ENCODE measurements around the gene APLF. TPM values are rescaled to one million over a fixed set of nuclear protein-coding genes. Genes with fewer than 3 reads are reported as not detected.
"Not testable (repeated sequence)": the region's sequence is repeated elsewhere in the genome, so short reads cannot be mapped to it uniquely, and the experiment has no call there.

The APLF gene
- total RNA-seq, 2 experiments from 2014 or later: 2.9 to 3.5 TPM

- ATAC-seq (no peak), DNase-seq (no peak)
- Mint-ChIP-seq H3K9me3 (no peaks in the 10 kb centered on the region), H3K27ac (no peak overlapping the region), H3K27me3 (no peaks in the 10 kb centered on the region), H3K4me1 (ENCODE audit: low read depth) (no peaks in the 10 kb centered on the region), H3K36me3 (ENCODE audit: low read depth) (peaks cover 3% of the 10 kb centered on the region), H3K4me3 (no peak overlapping the region)
- intact Hi-C loops (cut with micrococcal nuclease): no loop called here
- TF ChIP-seq, protein P1, sequence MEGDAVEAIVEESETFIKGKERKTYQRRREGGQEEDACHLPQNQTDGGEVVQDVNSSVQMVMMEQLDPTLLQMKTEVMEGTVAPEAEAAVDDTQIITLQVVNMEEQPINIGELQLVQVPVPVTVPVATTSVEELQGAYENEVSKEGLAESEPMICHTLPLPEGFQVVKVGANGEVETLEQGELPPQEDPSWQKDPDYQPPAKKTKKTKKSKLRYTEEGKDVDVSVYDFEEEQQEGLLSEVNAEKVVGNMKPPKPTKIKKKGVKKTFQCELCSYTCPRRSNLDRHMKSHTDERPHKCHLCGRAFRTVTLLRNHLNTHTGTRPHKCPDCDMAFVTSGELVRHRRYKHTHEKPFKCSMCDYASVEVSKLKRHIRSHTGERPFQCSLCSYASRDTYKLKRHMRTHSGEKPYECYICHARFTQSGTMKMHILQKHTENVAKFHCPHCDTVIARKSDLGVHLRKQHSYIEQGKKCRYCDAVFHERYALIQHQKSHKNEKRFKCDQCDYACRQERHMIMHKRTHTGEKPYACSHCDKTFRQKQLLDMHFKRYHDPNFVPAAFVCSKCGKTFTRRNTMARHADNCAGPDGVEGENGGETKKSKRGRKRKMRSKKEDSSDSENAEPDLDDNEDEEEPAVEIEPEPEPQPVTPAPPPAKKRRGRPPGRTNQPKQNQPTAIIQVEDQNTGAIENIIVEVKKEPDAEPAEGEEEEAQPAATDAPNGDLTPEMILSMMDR (IDR thresholded peaks at IDR 0.05): no peak
- POLR2A ChIA-PET: interaction anchor here (0.6 kb wide), 1 partner anchor 452 kb away, joined by 3 read pairs; no protein-coding TSS in a partner anchor
- CTCF ChIA-PET: interaction anchor here (0.9 kb wide), 1 partner anchor 318 kb away, joined by 3 read pairs; no protein-coding TSS in a partner anchor
Observed at GRCh38 chr2:68537011-68537410, 69.6 kb downstream of the APLF start.

- POLR2A ChIA-PET: no interaction called here
- intact Hi-C loops (cut with micrococcal nuclease): no loop called here
- DNase-seq: no peak
- H3K27me3 Mint-ChIP-seq: no peaks in the 10 kb centered on the region
- no peaks in the 10 kb centered on the region for H3K4me1 Mint-ChIP-seq (ENCODE audit: low read depth)
- no peak for ATAC-seq
- CTCF ChIA-PET: no interaction called here
- peaks cover 3% of the 10 kb centered on the region for H3K36me3 Mint-ChIP-seq (ENCODE audit: low read depth)
- no peaks in the 10 kb centered on the region for H3K9me3 Mint-ChIP-seq
- H3K27ac Mint-ChIP-seq: no peak overlapping the region
- TF ChIP-seq, protein P1 (IDR thresholded peaks at IDR 0.05): no peak
- no peak overlapping the region for H3K4me3 Mint-ChIP-seq
Observed at GRCh38 chr2:68537809-68538208, 70.4 kb downstream of the APLF start.

- H3K4me3 Mint-ChIP-seq: no peak overlapping the region
- POLR2A ChIA-PET: no interaction called here
- H3K27me3 Mint-ChIP-seq: no peaks in the 10 kb centered on the region
- no peaks in the 10 kb centered on the region for H3K9me3 Mint-ChIP-seq
- no peaks in the 10 kb centered on the region for H3K4me1 Mint-ChIP-seq (ENCODE audit: low read depth)
- intact Hi-C loops (cut with micrococcal nuclease): no loop called here
- CTCF ChIA-PET: no interaction called here
- no peak for ATAC-seq
- TF ChIP-seq, protein P1 (IDR thresholded peaks at IDR 0.05): no peak
- DNase-seq: no peak
- no peaks in the 10 kb centered on the region for H3K36me3 Mint-ChIP-seq (ENCODE audit: low read depth)
- H3K27ac Mint-ChIP-seq: no peak overlapping the region
Observed at GRCh38 chr2:68544811-68545210, 77.4 kb downstream of the APLF start.

DNA sequence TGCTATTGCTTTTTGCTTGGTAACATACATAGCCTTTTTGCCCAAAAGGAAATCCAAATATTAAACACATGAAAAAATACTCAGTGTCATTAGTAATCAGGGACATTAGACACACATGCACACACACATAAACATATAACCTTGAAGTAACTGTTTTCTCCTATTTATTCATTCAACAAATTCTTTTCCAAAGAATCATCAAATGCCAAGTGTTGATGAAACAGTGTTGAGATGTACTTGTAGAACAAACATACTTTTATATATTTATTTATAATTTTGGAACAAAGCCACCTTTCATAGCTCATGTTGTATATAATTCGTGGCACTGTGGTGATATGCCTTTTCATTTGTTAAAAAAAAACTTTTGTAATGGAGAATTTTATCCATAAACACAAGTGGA lies 81.0 kb downstream of the APLF start:
- ChIA-PET POLR2A (no interaction called here), CTCF (interaction anchor here (1.1 to 1.9 kb wide), 3 partner anchors 47 to 360 kb away, joined by 3 to 6 read pairs (median 3); no protein-coding TSS in a partner anchor)
- Mint-ChIP-seq H3K27me3 (no peaks in the 10 kb centered on the region), H3K4me1 (ENCODE audit: low read depth) (no peaks in the 10 kb centered on the region), H3K4me3 (no peak overlapping the region), H3K36me3 (ENCODE audit: low read depth) (no peaks in the 10 kb centered on the region), H3K27ac (no peak overlapping the region), H3K9me3 (no peaks in the 10 kb centered on the region)
- intact Hi-C loops (cut with micrococcal nuclease): no loop called here
- ATAC-seq (no peak), DNase-seq (no peak)
- TF ChIP-seq, protein P1 (IDR thresholded peaks at IDR 0.05): no peak

DNA sequence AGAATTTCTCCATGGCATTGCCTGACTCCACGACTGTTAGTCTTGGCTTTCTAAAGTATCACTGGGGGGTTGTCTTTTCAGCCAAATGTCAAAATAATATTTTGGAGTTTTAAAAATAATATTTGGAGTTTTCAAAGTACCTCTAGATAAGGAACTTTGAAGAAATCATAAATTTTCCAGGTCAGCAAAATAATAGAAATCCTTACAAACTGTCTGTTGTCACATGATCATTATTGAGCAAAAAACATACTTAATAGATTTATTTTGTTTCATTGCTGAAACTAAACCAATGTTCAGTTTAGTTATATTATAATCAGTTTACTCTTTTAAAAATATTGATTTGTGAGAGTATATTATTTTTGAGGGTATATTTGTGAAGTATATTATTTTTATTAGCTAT lies 85.7 kb downstream of the APLF start:
- DNase-seq (no peak), ATAC-seq (no peak)
- Mint-ChIP-seq H3K4me1 (ENCODE audit: low read depth) (no peaks in the 10 kb centered on the region), H3K36me3 (ENCODE audit: low read depth) (no peaks in the 10 kb centered on the region), H3K27ac (no peak overlapping the region), H3K4me3 (no peak overlapping the region), H3K9me3 (no peaks in the 10 kb centered on the region), H3K27me3 (no peaks in the 10 kb centered on the region)
- intact Hi-C loops (cut with micrococcal nuclease): no loop called here
- CTCF ChIA-PET: interaction anchor here (1.1 kb wide), 1 partner anchor 42 kb away, joined by 3 read pairs; no protein-coding TSS in a partner anchor
- POLR2A ChIA-PET: no interaction called here
- TF ChIP-seq, protein P1 (IDR thresholded peaks at IDR 0.05): no peak

DNA sequence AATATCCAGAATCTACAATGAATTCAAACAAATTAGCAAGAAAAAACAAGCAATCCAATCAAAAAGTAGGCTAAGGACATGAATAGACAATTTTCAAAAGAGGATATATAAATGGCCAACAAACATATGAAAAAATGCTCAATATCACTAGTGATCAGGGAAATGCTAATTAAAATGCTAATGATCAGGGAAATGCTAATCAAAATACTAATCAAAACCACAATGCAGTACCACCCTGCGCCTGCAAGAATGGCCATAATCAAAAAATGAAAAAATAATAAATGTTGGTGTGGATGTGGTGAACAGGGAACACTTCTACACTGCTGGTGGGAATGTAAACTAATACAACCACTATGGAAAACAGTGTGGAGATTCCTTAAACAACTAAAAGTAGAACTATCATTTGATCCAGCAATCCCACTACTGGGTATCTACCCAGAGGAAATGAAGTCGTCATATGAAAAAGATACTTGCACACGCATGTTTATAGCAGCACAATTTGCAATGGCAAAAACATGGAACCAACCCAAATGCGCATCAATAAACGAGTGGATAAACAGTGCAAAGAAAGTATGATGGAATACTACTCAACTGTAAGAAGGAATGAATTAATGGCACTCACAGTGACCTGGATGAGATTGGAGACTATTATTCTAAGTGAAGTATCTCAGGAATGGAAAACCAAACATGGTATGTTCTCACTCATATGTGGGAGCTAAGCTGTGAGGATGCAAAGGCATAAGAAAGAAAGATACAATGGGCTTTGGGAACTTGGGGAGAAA lies 88.2 kb downstream of the APLF start:
- H3K4me3 Mint-ChIP-seq; intact Hi-C loops (cut with micrococcal nuclease); H3K9me3 Mint-ChIP-seq; DNase-seq; POLR2A ChIA-PET; H3K4me1 Mint-ChIP-seq (ENCODE audit: low read depth); ATAC-seq; H3K27me3 Mint-ChIP-seq; H3K36me3 Mint-ChIP-seq (ENCODE audit: low read depth); CTCF ChIA-PET; H3K27ac Mint-ChIP-seq: not testable (repeated sequence)
